SIG-M5 treated with dmso at 0.1 percent for 504 hours (cell line): ENCODE data around the gene UVRAG.
A peak's percentile ranks its signal among the peaks of the same experiment; 100 is the strongest.

Experiments used
- DNase-seq: peaks from one replicate; lab custom pipeline; 2025; ENCODE audit not compliant: unreplicated experiment; lab: John Stamatoyannopoulos, UW

UVRAG gene

GRCh38 chr11:75814677-75815344, at the start of gene UVRAG:
Gene UVRAG, plus strand, starts transcription at chr11:75815210. Its CDS starts 198 bp downstream, at chr11:75815408.
- peak; percentile 99 for DNase-seq

GRCh38 chr11:75766443-75767227, 48.4 kb upstream of the UVRAG start:
- no peak for DNase-seq

- DNase-seq = no peak
Measured at GRCh38 chr11:75767228-75767572, 47.8 kb upstream of the UVRAG start.

GRCh38 chr11:75767793-75768111, 47.3 kb upstream of the UVRAG start:
- DNase-seq = no peak

GRCh38 chr11:75768112-75768908, 46.7 kb upstream of the UVRAG start, which contains the start of gene DGAT2:
Gene DGAT2, plus strand, starts transcription at chr11:75768778. Its CDS starts 214 bp downstream, at chr11:75768992.
- peak; percentile 67 for DNase-seq

- no peak for DNase-seq
Measured at GRCh38 chr11:75768909-75769771, 45.9 kb upstream of the UVRAG start.

GRCh38 chr11:75770102-75770501, 44.9 kb upstream of the UVRAG start:
- no peak for DNase-seq

- peak; percentile 70 for DNase-seq
Measured at GRCh38 chr11:75771646-75772410, 43.2 kb upstream of the UVRAG start.

- DNase-seq = peak; percentile 71
Measured at GRCh38 chr11:75773595-75774353, 41.2 kb upstream of the UVRAG start.

GRCh38 chr11:75775056-75775455, 40.0 kb upstream of the UVRAG start:
- no peak for DNase-seq

GRCh38 chr11:75776546-75776945, 38.5 kb upstream of the UVRAG start:
- no peak for DNase-seq

GRCh38 chr11:75777461-75778110, 37.4 kb upstream of the UVRAG start:
- peak; percentile 17 for DNase-seq

- DNase-seq = no peak
Measured at GRCh38 chr11:75778962-75779361, 36.0 kb upstream of the UVRAG start.

- DNase-seq = no peak
Measured at GRCh38 chr11:75779960-75780359, 35.0 kb upstream of the UVRAG start.

- no peak for DNase-seq
Measured at GRCh38 chr11:75780888-75781287, 34.1 kb upstream of the UVRAG start.

- no peak for DNase-seq
Measured at GRCh38 chr11:75781296-75781695, 33.7 kb upstream of the UVRAG start.

- no peak for DNase-seq
Measured at GRCh38 chr11:75781831-75782230, 33.2 kb upstream of the UVRAG start.

- DNase-seq = no peak
Measured at GRCh38 chr11:75782540-75783263, 32.3 kb upstream of the UVRAG start.
